ENCODE data around the gene AFMID. TPM values are rescaled to one million over a fixed set of nuclear protein-coding genes. Genes with fewer than 3 reads are reported as not detected.
A peak's percentile ranks its signal among the peaks of the same experiment; 100 is the strongest.

Gene AFMID
- polyA plus RNA-seq, 3 donors: 7.1 to 45.7 (median 14.2) TPM

DNA sequence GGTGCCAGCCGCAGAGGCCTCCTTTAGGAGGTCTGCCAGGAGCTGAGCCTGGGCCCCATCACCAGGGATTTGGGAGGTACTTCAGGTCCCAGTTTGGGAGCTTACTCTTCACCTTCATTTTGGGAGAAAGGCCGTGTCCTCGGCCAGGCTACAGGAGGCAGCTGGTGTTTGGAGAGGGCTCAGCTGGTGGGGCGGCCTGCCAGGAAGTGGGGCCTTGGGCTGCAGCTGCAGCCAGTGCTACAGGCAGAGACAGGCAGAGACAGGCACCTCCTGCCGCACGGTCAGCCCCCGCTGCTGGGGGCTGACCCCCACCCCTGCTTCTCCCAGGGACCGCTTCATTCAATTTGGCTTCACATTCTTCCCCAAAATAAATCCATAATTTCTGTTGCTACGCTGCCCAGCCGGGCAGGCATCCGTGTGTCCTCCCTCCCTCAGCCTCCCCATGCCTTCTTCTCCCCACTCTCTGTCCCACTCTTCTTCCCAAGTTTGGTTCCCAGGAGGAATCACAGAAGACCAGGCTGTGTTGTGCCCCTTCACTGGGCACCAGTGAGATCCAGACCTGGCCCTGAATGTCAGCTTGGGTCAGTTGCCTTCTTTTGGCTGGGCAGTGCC is 50.3 kb downstream of the AFMID start:
- peaks cover 5 to 7% of the 10 kb centered on the region in 2 donors for H3K27me3 ChIP-seq (ENCODE audit: control insufficient read depth in 2 of 2, insufficient read depth in 2 of 2, low read length in 2 of 2)
- H3K9ac ChIP-seq (ENCODE audit: insufficient read depth, low read length, poor library complexity, severe bottlenecking): no peak overlapping the region
- H3K4me1 ChIP-seq (ENCODE audit: control insufficient read depth in 1 of 2, insufficient read depth in 2 of 2, low read length in 2 of 2): no peaks in the 10 kb centered on the region
- H3K36me3 ChIP-seq (replicated peaks in 1 of 2; ENCODE audit: control insufficient read depth in 1 of 2, insufficient read depth in 2 of 2, low read length in 2 of 2): no peaks in the 10 kb centered on the region
- no peak for DNase-seq
- Mint-ChIP-seq H3K4me1 (peaks cover 5% of the 10 kb centered on the region), H3K4me3 (no peak overlapping the region), H3K27me3 (ENCODE audit: low read depth in 3 of 3) (peaks cover 13 to 17% (median 16%) of the 10 kb centered on the region in 3 donors), H3K27ac (no peak overlapping the region), H3K9me3 (peaks cover 0 to 2% (median 0%) of the 10 kb centered on the region in 7 donors), H3K36me3 (peaks cover 0 to 2% of the 10 kb centered on the region in 2 donors)
- TF ChIP-seq CTCF (IDR thresholded peaks at IDR 0.05): no peak
- H3K79me2 ChIP-seq (ENCODE audit: insufficient read depth, low read length): no peaks in the 10 kb centered on the region
- intact Hi-C loops (cut with micrococcal nuclease): no loop called here
- peaks cover 0 to under 1% of the 10 kb centered on the region in 2 donors for H3K9me3 ChIP-seq (replicated peaks in 1 of 2; ENCODE audit: control insufficient read depth in 1 of 2, insufficient read depth in 1 of 2, low read length in 2 of 2)
- H3K27ac ChIP-seq (ENCODE audit: low read depth in 1 of 2, low read length in 2 of 2): no peak overlapping the region
- no peak overlapping the region for H3K4me2 ChIP-seq (replicated peaks; ENCODE audit: extremely low read depth, low read length, poor library complexity, severe bottlenecking)
- WGBS (ENCODE audit: insufficient coverage): 82% methylated on average over 8 of the region's 11 CpGs
- no peaks in the 10 kb centered on the region for H4K20me1 ChIP-seq (ENCODE audit: insufficient read depth, low read length)
- no peak overlapping the region for H3K4me3 ChIP-seq (replicated peaks in 1 of 3; ENCODE audit: low read depth in 2 of 3, low read length in 3 of 3)
- H2AFZ ChIP-seq (ENCODE audit: insufficient read depth, low read depth, low read length, poor library complexity, severe bottlenecking): no peak overlapping the region

- peaks cover 2 to 6% (median 3%) of the 10 kb centered on the region in 3 donors for H3K27me3 Mint-ChIP-seq (ENCODE audit: low read depth in 3 of 3)
- H3K36me3 Mint-ChIP-seq: no peaks in the 10 kb centered on the region
- Histone ChIP-seq H4K20me1 (ENCODE audit: insufficient read depth, low read length) (no peaks in the 10 kb centered on the region), H3K27me3 (ENCODE audit: control insufficient read depth in 2 of 2, insufficient read depth in 2 of 2, low read length in 2 of 2) (no peaks in the 10 kb centered on the region), H3K4me3 (replicated peaks in 1 of 3; ENCODE audit: low read depth in 2 of 3, low read length in 3 of 3) (no peak overlapping the region), H2AFZ (ENCODE audit: insufficient read depth, low read depth, low read length, poor library complexity, severe bottlenecking) (no peak overlapping the region), H3K27ac (ENCODE audit: low read depth in 1 of 2, low read length in 2 of 2) (no peak overlapping the region), H3K36me3 (replicated peaks in 1 of 2; ENCODE audit: control insufficient read depth in 1 of 2, insufficient read depth in 2 of 2, low read length in 2 of 2) (no peaks in the 10 kb centered on the region), H3K4me1 (ENCODE audit: control insufficient read depth in 1 of 2, insufficient read depth in 2 of 2, low read length in 2 of 2) (no peaks in the 10 kb centered on the region), H3K9me3 (replicated peaks in 1 of 2; ENCODE audit: control insufficient read depth in 1 of 2, insufficient read depth in 1 of 2, low read length in 2 of 2) (no peaks in the 10 kb centered on the region), H3K79me2 (ENCODE audit: insufficient read depth, low read length) (no peaks in the 10 kb centered on the region), H3K4me2 (replicated peaks; ENCODE audit: extremely low read depth, low read length, poor library complexity, severe bottlenecking) (no peak overlapping the region), H3K9ac (ENCODE audit: insufficient read depth, low read length, poor library complexity, severe bottlenecking) (no peak overlapping the region)
- peak overlapping the region in 2 of 7 donors; percentile 13 to 53 for H3K27ac Mint-ChIP-seq
- peaks cover 0 to 1% (median 0%) of the 10 kb centered on the region in 7 donors for H3K9me3 Mint-ChIP-seq
- no peak for DNase-seq
- intact Hi-C loops (cut with micrococcal nuclease): no loop called here
- no peak for TF ChIP-seq CTCF (IDR thresholded peaks at IDR 0.05)
- H3K4me3 Mint-ChIP-seq: no peak overlapping the region
- peaks cover 11% of the 10 kb centered on the region for H3K4me1 Mint-ChIP-seq
- 84% methylated on average over 19 of the region's 20 CpGs for WGBS (ENCODE audit: insufficient coverage)
These were observed 51.8 kb downstream of the AFMID start for GRCh38 chr17:78238823-78239488.
